Mucosa of descending colon (tissue), 3 donors: ENCODE measurements around the gene C1orf198. TPM values are rescaled to one million over a fixed set of nuclear protein-coding genes. Genes with fewer than 3 reads are reported as not detected.

Experiments
- ATAC-seq: fragments of 200-7000 bp; cut with Tn5 transposase; one replicate; pipeline ENCODE4 v1.9.1; 2020; ENCODE audit warnings: mild to moderate bottlenecking, moderate library complexity
- DNase-seq, 3 donors: peaks; one replicate each; pipeline ENCODE4 v3.0.0-alpha.2; 2020
- H3K36me3 ChIP-seq: fragments of 200-600 bp; one replicate; pipeline ENCODE4 v1.8.0; 2021; ENCODE audit warnings: low read depth, mild to moderate bottlenecking
- H3K4me1 ChIP-seq: fragments of 200-600 bp; one replicate; pipeline ENCODE4 v1.8.0; 2021; ENCODE audit warnings: low read depth, mild to moderate bottlenecking
- H3K4me3 ChIP-seq: fragments of 200-600 bp; one replicate; pipeline ENCODE4 v1.8.0; 2021; ENCODE audit warnings: mild to moderate bottlenecking
- H3K9me3 ChIP-seq: fragments of 200-600 bp; one replicate; pipeline ENCODE4 v1.8.0; 2021; ENCODE audit warnings: mild to moderate bottlenecking
- intact Hi-C, 2 donors: fragments of 100-400 bp; cut with DNase I in 1 of 2; cut with micrococcal nuclease in 1 of 2; formaldehyde crosslinking; loops; one replicate each; pipeline versions ENCODE4 v1.11.0 to v1.11.1; 2022; cut with DNase I, micrococcal nuclease
- total RNA-seq, 3 donors: library from RNA; stranded (reverse); fragmentation: NEBNext Ultra II Directional in 2 of 3; extraction: Animal tissue kit (Norgen Biotek cat#: 25700) in 2 of 3; gene quantifications; one replicate each; pipeline versions ENCODE4 v1.2.1 to v1.2.4, GENCODE V29; 2021 to 2023
- TF ChIP-seq, protein P1 (sequence below): fragments of 200-600 bp; IDR thresholded peaks from one replicate; pipeline ENCODE4 v1.8.0; 2022; ENCODE audit warnings: antibody characterized with exemption, mild to moderate bottlenecking
- donor health status: DM: no; HTN: no; CAD: no; lungs with moderate emphysema.
- donor health status: DM: no; HTN: no; CAD: no.
- donor health status: DM: no; HTN: yes; CAD: no.

Gene C1orf198
- total RNA-seq, 3 donors from 2014 or later = 9.8 to 35.9 (median 15.5) TPM

DNA sequence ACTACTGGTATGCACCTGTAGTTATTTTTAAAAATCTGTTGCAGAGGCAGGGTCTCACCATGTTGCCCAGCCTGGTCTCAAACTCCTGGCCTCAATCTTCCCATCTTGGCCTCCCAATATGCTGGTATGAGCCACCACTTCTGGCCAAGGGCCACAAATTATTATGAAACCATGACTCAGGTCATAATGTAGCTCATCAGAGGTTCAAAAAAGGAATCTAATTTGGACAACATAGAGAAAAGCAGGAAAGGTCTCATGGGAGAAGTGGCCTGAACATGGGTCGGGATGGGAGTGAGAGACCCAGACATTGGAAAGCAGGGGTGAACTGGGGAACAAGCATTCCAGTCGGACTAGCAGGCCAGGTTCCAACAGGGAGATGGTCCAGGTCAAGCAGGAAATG lies 45.2 kb upstream of the C1orf198 start:
- ATAC-seq = no peak
- TF ChIP-seq, protein P1, sequence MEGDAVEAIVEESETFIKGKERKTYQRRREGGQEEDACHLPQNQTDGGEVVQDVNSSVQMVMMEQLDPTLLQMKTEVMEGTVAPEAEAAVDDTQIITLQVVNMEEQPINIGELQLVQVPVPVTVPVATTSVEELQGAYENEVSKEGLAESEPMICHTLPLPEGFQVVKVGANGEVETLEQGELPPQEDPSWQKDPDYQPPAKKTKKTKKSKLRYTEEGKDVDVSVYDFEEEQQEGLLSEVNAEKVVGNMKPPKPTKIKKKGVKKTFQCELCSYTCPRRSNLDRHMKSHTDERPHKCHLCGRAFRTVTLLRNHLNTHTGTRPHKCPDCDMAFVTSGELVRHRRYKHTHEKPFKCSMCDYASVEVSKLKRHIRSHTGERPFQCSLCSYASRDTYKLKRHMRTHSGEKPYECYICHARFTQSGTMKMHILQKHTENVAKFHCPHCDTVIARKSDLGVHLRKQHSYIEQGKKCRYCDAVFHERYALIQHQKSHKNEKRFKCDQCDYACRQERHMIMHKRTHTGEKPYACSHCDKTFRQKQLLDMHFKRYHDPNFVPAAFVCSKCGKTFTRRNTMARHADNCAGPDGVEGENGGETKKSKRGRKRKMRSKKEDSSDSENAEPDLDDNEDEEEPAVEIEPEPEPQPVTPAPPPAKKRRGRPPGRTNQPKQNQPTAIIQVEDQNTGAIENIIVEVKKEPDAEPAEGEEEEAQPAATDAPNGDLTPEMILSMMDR = no peak
- Histone ChIP-seq H3K36me3 (no peaks in the 10 kb centered on the region), H3K4me3 (no peak overlapping the region), H3K9me3 (no peaks in the 10 kb centered on the region), H3K4me1 (no peaks in the 10 kb centered on the region)
- DNase-seq = no peak
- intact Hi-C loops = no loop called here

GRCh38 chr1:230910755-230911117 lies 42.4 kb upstream of the C1orf198 start:
- no peak for ATAC-seq
- Histone ChIP-seq H3K36me3 (no peaks in the 10 kb centered on the region), H3K9me3 (no peaks in the 10 kb centered on the region), H3K4me1 (no peaks in the 10 kb centered on the region), H3K4me3 (no peak overlapping the region)
- TF ChIP-seq, protein P1 = no peak
- no peak for DNase-seq
- intact Hi-C loops = no loop called here

GRCh38 chr1:230909974-230910754 lies 41.8 kb upstream of the C1orf198 start:
- no peaks in the 10 kb centered on the region for H3K36me3 ChIP-seq
- H3K4me1 ChIP-seq = no peaks in the 10 kb centered on the region
- intact Hi-C loops = no loop called here
- no peaks in the 10 kb centered on the region for H3K9me3 ChIP-seq
- ATAC-seq (no peak), DNase-seq (no peak)
- no peak overlapping the region for H3K4me3 ChIP-seq
- TF ChIP-seq, protein P1 = no peak

DNA sequence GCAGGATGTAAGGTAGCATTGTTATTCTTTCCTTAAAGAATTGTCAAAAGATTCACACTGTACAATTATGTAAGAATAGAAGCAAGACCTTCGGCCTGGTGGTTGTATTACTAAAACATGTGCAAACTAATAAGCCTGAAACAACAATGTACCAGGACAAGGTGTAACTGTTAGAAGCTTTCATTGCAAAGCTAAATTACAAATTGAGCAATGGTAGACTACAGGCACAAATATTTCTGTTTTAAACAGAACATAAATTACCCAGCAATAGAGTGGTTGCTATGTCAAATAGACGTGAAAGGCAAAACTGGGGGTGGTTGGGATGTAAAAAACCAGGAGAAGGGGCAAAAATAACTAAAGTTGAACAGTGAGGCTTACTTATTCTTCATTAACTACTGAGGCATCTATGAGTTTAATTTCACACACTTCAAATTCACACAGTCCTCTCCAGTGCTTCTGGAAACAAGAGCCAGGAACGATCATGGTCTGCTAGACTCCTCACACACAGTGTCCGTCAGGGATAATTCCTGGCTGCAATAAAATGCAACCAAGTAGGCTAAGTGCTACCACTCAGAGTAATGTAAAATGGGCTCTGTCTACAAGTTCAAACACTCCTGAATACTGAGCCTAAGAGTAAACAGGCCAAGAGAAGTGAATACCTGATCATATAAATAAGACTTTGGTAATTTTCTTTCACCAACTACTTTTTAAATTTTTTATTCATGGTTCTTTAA lies 39.3 kb upstream of the C1orf198 start:
- Histone ChIP-seq H3K9me3 (no peaks in the 10 kb centered on the region), H3K4me3 (no peak overlapping the region), H3K36me3 (no peaks in the 10 kb centered on the region), H3K4me1 (no peaks in the 10 kb centered on the region)
- TF ChIP-seq, protein P1 = no peak
- ATAC-seq (no peak), DNase-seq (no peak)
- intact Hi-C loops = no loop called here

GRCh38 chr1:230906226-230906625 lies 37.9 kb upstream of the C1orf198 start:
- DNase-seq (no peak), ATAC-seq (no peak)
- no peaks in the 10 kb centered on the region for H3K36me3 ChIP-seq
- intact Hi-C loops = no loop called here
- H3K9me3 ChIP-seq = no peaks in the 10 kb centered on the region
- no peak overlapping the region for H3K4me3 ChIP-seq
- TF ChIP-seq, protein P1 = no peak
- no peaks in the 10 kb centered on the region for H3K4me1 ChIP-seq
